MCF 10A (cell line): Measurements from ENCODE around the gene ELMO3. TPM values are rescaled to one million over a fixed set of nuclear protein-coding genes. Genes with fewer than 3 reads are reported as not detected.

ENCODE experiments used
- BruUV-seq: library from RNA; stranded (reverse); fragments of 400-500 nt; replicated peaks from 2 replicates; lab custom pipeline; 2021; lab: Mats Ljungman, UMichigan
- CTCF ChIA-PET: fragments of 300-600 bp; sonication (Branson Sonifier 250); formaldehyde crosslinking; extraction: SDS; loops from one replicate; lab custom pipeline; 2021; ENCODE audit warnings: antibody characterized with exemption, inconsistent platforms; lab: Yijun Ruan, JAX
- POLR2A ChIA-PET: fragments of 300-600, 350-650 bp; sonication (Branson Sonifier 250); formaldehyde crosslinking; extraction: SDS; loops from one replicate; lab custom pipeline; 2020; ENCODE audit warnings: antibody characterized with exemption, inconsistent platforms; lab: Yijun Ruan, JAX
- DNase-seq: peaks from one replicate; pipeline ENCODE4 v3.0.0-alpha.2; 2018; ENCODE audit not compliant: unreplicated experiment
- H3K27ac Mint-ChIP-seq: one replicate; pipeline ENCODE4 v1.8.0; 2022; ENCODE audit warnings: mild to moderate bottlenecking, low read depth, mixed read lengths; ENCODE audit not compliant: unreplicated experiment
- H3K27me3 Mint-ChIP-seq: one replicate; pipeline ENCODE4 v1.8.0; 2022; ENCODE audit warnings: mixed read lengths; ENCODE audit not compliant: insufficient read depth, unreplicated experiment
- H3K36me3 Mint-ChIP-seq: one replicate; pipeline ENCODE4 v1.8.0; 2022; ENCODE audit warnings: mild to moderate bottlenecking, moderate library complexity, mixed read lengths; ENCODE audit not compliant: insufficient read depth, unreplicated experiment
- H3K4me1 Mint-ChIP-seq: one replicate; pipeline ENCODE4 v1.8.0; 2022; ENCODE audit warnings: mixed read lengths; ENCODE audit not compliant: insufficient read depth, unreplicated experiment
- H3K4me3 Mint-ChIP-seq: one replicate; pipeline ENCODE4 v1.8.0; 2022; ENCODE audit warnings: mild to moderate bottlenecking, moderate library complexity, mixed read lengths; ENCODE audit not compliant: unreplicated experiment
- H3K9me3 Mint-ChIP-seq: one replicate; pipeline ENCODE4 v1.8.0; 2022; ENCODE audit warnings: mixed read lengths; ENCODE audit not compliant: unreplicated experiment
- intact Hi-C: fragments of 100-400 bp; cut with micrococcal nuclease; formaldehyde crosslinking; loops from 2 replicates; pipeline ENCODE4 v1.14.1; 2022
- total RNA-seq: library from RNA; stranded (reverse); gene quantifications from 2 replicates; pipeline ENCODE4 v1.2.3, GENCODE V29; 2022
- TF ChIP-seq, protein P1 (sequence below): fragments of 200-600 bp; IDR thresholded peaks from one replicate; pipeline ENCODE4 v1.8.0; 2022; ENCODE audit warnings: antibody characterized with exemption, mild to moderate bottlenecking; ENCODE audit not compliant: unreplicated experiment

ELMO3 gene
- total RNA-seq, 1 experiment from 2014 or later: 12.0 TPM

DNA sequence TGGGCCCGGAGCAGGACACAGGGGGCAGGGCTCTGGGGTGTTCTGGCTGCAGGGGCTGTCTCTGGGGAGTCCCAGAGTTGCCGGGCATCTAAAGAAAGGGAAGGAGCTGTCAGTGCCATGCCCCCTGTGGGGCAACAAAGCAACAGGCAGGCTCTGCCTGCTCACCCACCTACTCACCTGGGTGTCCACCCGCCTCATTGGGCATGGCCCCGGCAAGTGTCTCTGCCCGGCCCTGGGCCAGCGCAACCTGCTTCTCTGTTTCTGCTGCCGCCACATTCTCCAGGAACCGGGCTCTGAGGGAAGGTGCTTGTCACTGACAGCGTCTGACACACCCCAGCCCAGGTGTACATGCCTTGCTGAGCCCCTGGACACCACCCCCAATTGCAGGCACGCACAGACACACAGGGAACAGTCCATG is 35.3 kb downstream of the ELMO3 start:
- intact Hi-C loops: no loop called here
- Mint-ChIP-seq H3K4me1 (peaks cover 10% of the 10 kb centered on the region), H3K4me3 (no peak overlapping the region), H3K36me3 (peaks cover 47% of the 10 kb centered on the region), H3K27ac (no peak overlapping the region), H3K27me3 (no peaks in the 10 kb centered on the region), H3K9me3 (no peaks in the 10 kb centered on the region)
- CTCF ChIA-PET: interaction anchor here (1.1 to 1.2 kb wide), 2 partner anchors 26 to 32 kb away, joined by 3 read pairs; no protein-coding TSS in a partner anchor
- no TSS peak for BruUV-seq
- no peak for DNase-seq
- TF ChIP-seq, protein P1, sequence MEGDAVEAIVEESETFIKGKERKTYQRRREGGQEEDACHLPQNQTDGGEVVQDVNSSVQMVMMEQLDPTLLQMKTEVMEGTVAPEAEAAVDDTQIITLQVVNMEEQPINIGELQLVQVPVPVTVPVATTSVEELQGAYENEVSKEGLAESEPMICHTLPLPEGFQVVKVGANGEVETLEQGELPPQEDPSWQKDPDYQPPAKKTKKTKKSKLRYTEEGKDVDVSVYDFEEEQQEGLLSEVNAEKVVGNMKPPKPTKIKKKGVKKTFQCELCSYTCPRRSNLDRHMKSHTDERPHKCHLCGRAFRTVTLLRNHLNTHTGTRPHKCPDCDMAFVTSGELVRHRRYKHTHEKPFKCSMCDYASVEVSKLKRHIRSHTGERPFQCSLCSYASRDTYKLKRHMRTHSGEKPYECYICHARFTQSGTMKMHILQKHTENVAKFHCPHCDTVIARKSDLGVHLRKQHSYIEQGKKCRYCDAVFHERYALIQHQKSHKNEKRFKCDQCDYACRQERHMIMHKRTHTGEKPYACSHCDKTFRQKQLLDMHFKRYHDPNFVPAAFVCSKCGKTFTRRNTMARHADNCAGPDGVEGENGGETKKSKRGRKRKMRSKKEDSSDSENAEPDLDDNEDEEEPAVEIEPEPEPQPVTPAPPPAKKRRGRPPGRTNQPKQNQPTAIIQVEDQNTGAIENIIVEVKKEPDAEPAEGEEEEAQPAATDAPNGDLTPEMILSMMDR: no peak
- POLR2A ChIA-PET: interaction anchor here (1.1 to 1.6 kb wide), 2 partner anchors 12 to 22 kb away, joined by 3 to 9 read pairs; partner anchors contain the start of gene FHOD1

- Mint-ChIP-seq H3K36me3 (peaks cover 42% of the 10 kb centered on the region), H3K9me3 (no peaks in the 10 kb centered on the region), H3K4me1 (peaks cover 6% of the 10 kb centered on the region), H3K27me3 (no peaks in the 10 kb centered on the region), H3K4me3 (no peak overlapping the region), H3K27ac (peak overlapping the region; percentile 17)
- no TSS peak for BruUV-seq
- ChIA-PET POLR2A (interaction anchor here (0.8 to 4.2 kb wide), 5 partner anchors 8 to 17 kb away, joined by 3 to 22 read pairs (median 4); partner anchors contain the start of genes FHOD1 and TMEM208), CTCF (interaction anchor here (0.6 to 1.4 kb wide), 2 partner anchors 9 to 51 kb away, joined by 4 read pairs; partner anchors contain the start of gene TMEM208)
- intact Hi-C loops: no loop called here
- DNase-seq: no peak
- TF ChIP-seq, protein P1: no peak
These were observed 37.1 kb downstream of the ELMO3 start for GRCh38 chr16:67235816-67236562.

- Mint-ChIP-seq H3K9me3 (no peaks in the 10 kb centered on the region), H3K4me1 (peaks cover 13% of the 10 kb centered on the region), H3K4me3 (no peak overlapping the region), H3K27me3 (no peaks in the 10 kb centered on the region), H3K27ac (no peak overlapping the region), H3K36me3 (peaks cover 48% of the 10 kb centered on the region)
- TF ChIP-seq, protein P1: no peak
- DNase-seq: peak; percentile 70
- no TSS peak for BruUV-seq
- ChIA-PET CTCF (interaction anchor here (1.4 kb wide), 1 partner anchor 9 kb away, joined by 4 read pairs; the partner anchor contains the start of gene TMEM208), POLR2A (interaction anchor here (0.8 to 4.2 kb wide), 3 partner anchors 9 to 18 kb away, joined by 3 to 22 read pairs (median 4); partner anchors contain the start of gene TMEM208)
- intact Hi-C loops: no loop called here
These were observed 37.8 kb downstream of the ELMO3 start for GRCh38 chr16:67236563-67237395.
